Measurements from ENCODE around the gene SCT. TPM values are rescaled to one million over a fixed set of nuclear protein-coding genes. Genes with fewer than 3 reads are reported as not detected.

The SCT gene
- total and polyA plus RNA-seq, 2 donors (not counting 3 experiments of a cell fraction or from before 2014, with no cell fraction given): not detected

DNA sequence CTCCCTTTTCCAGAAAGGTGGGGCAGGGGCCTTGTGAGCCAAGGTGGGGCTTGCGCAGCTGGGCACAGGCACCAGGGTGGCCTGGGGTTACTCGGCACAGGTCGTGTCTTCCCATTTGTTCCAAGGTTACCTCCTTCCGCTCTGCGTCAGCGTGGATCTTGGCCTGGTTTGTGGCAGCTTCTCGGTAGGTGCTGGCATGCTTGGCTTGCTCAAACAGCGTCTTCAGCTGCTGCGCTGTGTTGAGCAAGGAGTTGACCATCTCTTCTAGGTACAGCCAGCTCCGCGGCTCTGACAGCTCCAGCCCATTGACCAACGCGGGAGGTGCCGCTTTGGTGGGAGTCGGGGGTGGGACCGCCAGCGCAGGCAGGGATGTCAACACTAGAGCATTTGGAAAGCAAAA is 47.4 kb upstream of the SCT start:
- H3K4me3 ChIP-seq (replicated peaks in 1 of 3; ENCODE audit: insufficient read depth in 1 of 3, low read depth in 1 of 3, low read length in 3 of 3): no peak overlapping the region
- H3K27me3 ChIP-seq (ENCODE audit: control insufficient read depth in 2 of 2, insufficient read depth in 2 of 2, low read length in 2 of 2): no peaks in the 10 kb centered on the region
- ChIA-PET POLR2A (interaction anchor here (0.6 kb wide), 1 partner anchor 170 kb away, joined by 3 read pairs; no protein-coding TSS in a partner anchor), CTCF (interaction anchor here (1.1 to 1.9 kb wide), 4 partner anchors 9 to 46 kb away, joined by 3 to 6 read pairs (median 4); no protein-coding TSS in a partner anchor)
- DNase-seq (ENCODE audit: low read depth, low spot score) (no peak), FAIRE-seq (no peak)
- H4K20me1 ChIP-seq (replicated peaks; ENCODE audit: control insufficient read depth, extremely low read depth, insufficient read depth, low read length): no peaks in the 10 kb centered on the region
- H3K4me2 ChIP-seq (ENCODE audit: insufficient read depth, low read length): no peak overlapping the region
- dilution Hi-C loops (cut with MboI; ENCODE audit: extremely low pct_ligation_motif_present, low sequenced_read_pairs): no loop called here
- no peak overlapping the region for H2AFZ ChIP-seq (ENCODE audit: low read depth, low read length)
- H3K9me3 ChIP-seq (replicated peaks; ENCODE audit: control insufficient read depth, insufficient read depth, low read length): no peaks in the 10 kb centered on the region
- BruUV-seq (replicated peaks): no TSS peak
- no peak overlapping the region for H3K9ac ChIP-seq (replicated peaks; ENCODE audit: extremely low read depth, insufficient read depth, low read length)
- H3K27ac ChIP-seq (ENCODE audit: insufficient read depth, low read depth, low read length): no peak overlapping the region
- no peaks in the 10 kb centered on the region for H3K79me2 ChIP-seq (ENCODE audit: control insufficient read depth, insufficient read depth, low read length)
- H3K9me1 ChIP-seq (replicated peaks; ENCODE audit: control insufficient read depth, extremely low read depth, insufficient read depth, low read length): no peaks in the 10 kb centered on the region
- H3K4me1 ChIP-seq (ENCODE audit: control insufficient read depth, extremely low read depth, insufficient read depth, low read length): no peaks in the 10 kb centered on the region
- TF ChIP-seq, protein P1, sequence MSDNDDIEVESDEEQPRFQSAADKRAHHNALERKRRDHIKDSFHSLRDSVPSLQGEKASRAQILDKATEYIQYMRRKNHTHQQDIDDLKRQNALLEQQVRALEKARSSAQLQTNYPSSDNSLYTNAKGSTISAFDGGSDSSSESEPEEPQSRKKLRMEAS (IDR thresholded peaks at IDR 0.05; ENCODE audit: insufficient read depth, insufficient read length): no peak
- no peak for TF ChIP-seq MYC (IDR thresholded peaks at IDR 0.05; ENCODE audit: low read depth, low read length)
- no peak for TF ChIP-seq FOS (IDR thresholded peaks at IDR 0.05; ENCODE audit: borderline replicate concordance, insufficient read depth, low read length)
- TF ChIP-seq POLR2AphosphoS5 (IDR thresholded peaks at IDR 0.05; ENCODE audit: insufficient read depth, low read depth, low read length): no peak
- TF ChIP-seq GATA2 (IDR thresholded peaks at IDR 0.05; ENCODE audit: insufficient read depth, insufficient read length, low read depth, low read length): no peak
- TF ChIP-seq EZH2 (IDR thresholded peaks at IDR 0.05; ENCODE audit: borderline replicate concordance, low read depth, low read length, severe bottlenecking): no peak
- TF ChIP-seq POLR2A (IDR thresholded peaks at IDR 0.05; ENCODE audit: low read depth, low read length): no peak
- TF ChIP-seq JUN (IDR thresholded peaks at IDR 0.05; ENCODE audit: borderline replicate concordance, insufficient read depth, insufficient read length, low read depth): no peak
- TF ChIP-seq CTCF (IDR thresholded peaks at IDR 0.05; ENCODE audit: extremely low read depth in 1 of 2, insufficient read depth in 1 of 2, low read depth in 1 of 2, low read length in 2 of 2): no peak
- intact Hi-C loops (cut with micrococcal nuclease): no loop called here
- peaks cover 9 to 27% of the 10 kb centered on the region in 2 experiments for H3K36me3 ChIP-seq (ENCODE audit: control insufficient read depth in 2 of 2, extremely low read depth in 1 of 2, insufficient read depth in 2 of 2, low read length in 2 of 2)

Measured in endothelial cell of umbilical vein (primary cell).